Gastrocnemius medialis (tissue), 4 donors: ENCODE data around the gene NQO2.

Source experiments
- CTCF ChIP-seq, 5 experiments: fragments of 450-650 bp in 3 of 5; fragments of 200-600 bp in 2 of 5; sonication (generic) in 2 of 5; IDR thresholded peaks in 4 of 5; conservative IDR thresholded peaks in 1 of 5; 1 replicate in 4 of 5; 2 replicates in 1 of 5; pipeline ENCODE4 v1.5.1; 2016 to 2019; ENCODE audit warnings: antibody characterized with exemption in 5 of 5, mild to moderate bottlenecking in 3 of 5, moderate library complexity in 3 of 5
- POLR2A ChIP-seq, 2 donors: fragments of 450-650 bp; IDR thresholded peaks; one replicate each; pipeline ENCODE4 v1.6.1; 2017; ENCODE audit warnings: antibody characterized with exemption in 2 of 2, mild to moderate bottlenecking in 2 of 2, moderate library complexity in 2 of 2

GRCh38 chr6:3011158-3011557 lies 11.5 kb downstream of the NQO2 start:
- no peak for TF ChIP-seq CTCF (IDR thresholded peaks at IDR 0.05 in 4 of 5, conservative IDR thresholded peaks at IDR 0.05 in 1 of 5)
- TF ChIP-seq POLR2A (IDR thresholded peaks at IDR 0.05): no peak
